Measurements from ENCODE around the gene GAGE12D.
"Not testable (repeated sequence)": the region's sequence is repeated elsewhere in the genome, so short reads cannot be mapped to it uniquely, and the experiment has no call there.

DNA sequence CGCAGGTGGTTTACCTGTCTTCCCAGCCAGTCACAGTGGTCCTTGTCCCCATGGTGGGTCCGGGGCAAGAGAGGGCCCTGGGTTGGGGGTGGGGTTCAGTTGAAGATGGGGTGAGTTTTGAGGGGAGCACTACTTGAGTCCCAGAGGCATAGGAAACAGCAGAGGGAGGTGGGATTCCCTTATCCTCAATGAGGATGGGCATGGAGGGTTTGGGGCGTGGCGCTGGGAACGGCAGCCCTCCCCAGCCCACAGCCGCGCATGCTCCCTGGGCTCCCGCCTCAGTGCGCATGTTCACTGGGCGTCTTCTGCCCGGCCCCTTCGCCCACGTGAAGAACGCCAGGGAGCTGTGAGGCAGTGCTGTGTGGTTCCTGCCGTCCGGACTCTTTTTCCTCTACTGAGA, 9.5 kb downstream of the GAGE12D start, which contains the start of gene GAGE12E:
- not testable (repeated sequence) for TF ChIP-seq GATA2, GATA3 (IDR thresholded peaks at IDR 0.05; ENCODE audit: low read depth, low read length)
